ENCODE results near the gene LGI2.

DNA sequence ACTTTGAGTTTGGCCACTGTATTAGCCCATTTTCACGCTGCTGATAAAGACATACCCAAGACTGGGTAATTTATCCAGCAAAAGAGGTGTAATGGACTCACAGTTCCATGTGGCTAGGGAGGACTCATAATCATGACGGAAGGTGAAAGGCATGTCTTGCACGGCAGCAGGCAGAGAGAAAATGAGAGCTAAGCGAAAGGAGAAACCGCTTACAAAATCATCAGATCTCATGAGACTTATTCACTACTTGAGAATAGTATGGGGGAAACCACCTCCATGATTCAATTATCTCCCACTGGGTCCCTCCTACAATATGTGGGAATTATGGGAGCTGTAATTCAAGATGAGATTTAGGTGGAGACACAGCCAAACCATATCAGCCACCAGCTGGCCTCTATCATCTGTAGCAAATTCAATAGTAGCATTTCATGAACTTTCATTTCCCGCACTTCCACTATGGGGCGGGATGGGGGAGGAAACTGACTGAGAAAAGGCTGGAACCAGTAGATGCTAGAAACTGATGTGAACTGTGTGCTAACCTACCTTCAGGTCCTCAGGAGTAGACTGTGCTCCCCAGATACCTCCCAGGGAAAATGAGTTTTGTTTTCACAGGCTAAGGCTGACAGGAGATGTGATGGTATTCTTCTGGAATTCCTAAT lies 35.3 kb upstream of the LGI2 start:
- no peak for TF ChIP-seq POLR2A (IDR thresholded peaks at IDR 0.05; ENCODE audit: low read depth, low read length)
- no peak for TF ChIP-seq TAF1 (IDR thresholded peaks at IDR 0.05; ENCODE audit: borderline replicate concordance, low read depth, low read length)
- TF ChIP-seq POLR2AphosphoS5 (IDR thresholded peaks at IDR 0.05; ENCODE audit: low read depth, low read length): no peak
